ENCODE results near the gene FAM20C.

DNA sequence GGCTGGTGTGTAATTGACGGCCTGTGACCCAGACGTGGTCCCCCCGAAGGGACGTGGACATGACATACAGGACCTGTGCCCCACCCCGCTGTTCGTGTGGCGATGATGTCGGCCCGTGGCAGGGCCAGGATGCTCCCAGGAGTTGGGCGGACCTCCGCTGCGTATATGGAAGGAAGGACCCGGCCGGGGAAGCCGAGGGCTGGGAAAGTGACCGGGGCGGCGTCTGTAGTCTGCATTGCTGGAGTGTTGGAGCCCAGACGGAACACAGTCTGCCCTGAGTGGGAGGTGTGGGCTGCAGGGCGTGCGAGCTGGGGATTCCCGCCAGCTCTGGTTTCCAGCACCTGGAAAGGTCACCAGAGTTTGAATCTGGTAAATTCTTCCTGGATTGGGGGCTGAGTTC is 52.6 kb downstream of the FAM20C start:
- TF ChIP-seq ZNF274 (IDR thresholded peaks at IDR 0.05; ENCODE audit: low read length), result no peak
- TF ChIP-seq ZNF274 (tag by site-specific recombination; IDR thresholded peaks at IDR 0.05; ENCODE audit: borderline replicate concordance), result no peak
- no peak for TF ChIP-seq ZNF785 (tag by site-specific recombination; IDR thresholded peaks at IDR 0.05)
- no peak for TF ChIP-seq ZEB2 (tag by site-specific recombination; IDR thresholded peaks at IDR 0.05)
- no peak for TF ChIP-seq EGR2 (tag by site-specific recombination; IDR thresholded peaks at IDR 0.05; ENCODE audit: low read depth)
- TF ChIP-seq, protein P1, sequence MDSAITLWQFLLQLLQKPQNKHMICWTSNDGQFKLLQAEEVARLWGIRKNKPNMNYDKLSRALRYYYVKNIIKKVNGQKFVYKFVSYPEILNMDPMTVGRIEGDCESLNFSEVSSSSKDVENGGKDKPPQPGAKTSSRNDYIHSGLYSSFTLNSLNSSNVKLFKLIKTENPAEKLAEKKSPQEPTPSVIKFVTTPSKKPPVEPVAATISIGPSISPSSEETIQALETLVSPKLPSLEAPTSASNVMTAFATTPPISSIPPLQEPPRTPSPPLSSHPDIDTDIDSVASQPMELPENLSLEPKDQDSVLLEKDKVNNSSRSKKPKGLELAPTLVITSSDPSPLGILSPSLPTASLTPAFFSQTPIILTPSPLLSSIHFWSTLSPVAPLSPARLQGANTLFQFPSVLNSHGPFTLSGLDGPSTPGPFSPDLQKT (IDR thresholded peaks at IDR 0.05; ENCODE audit: borderline replicate concordance, low read depth, low read length), result no peak
- TF ChIP-seq, protein P2, sequence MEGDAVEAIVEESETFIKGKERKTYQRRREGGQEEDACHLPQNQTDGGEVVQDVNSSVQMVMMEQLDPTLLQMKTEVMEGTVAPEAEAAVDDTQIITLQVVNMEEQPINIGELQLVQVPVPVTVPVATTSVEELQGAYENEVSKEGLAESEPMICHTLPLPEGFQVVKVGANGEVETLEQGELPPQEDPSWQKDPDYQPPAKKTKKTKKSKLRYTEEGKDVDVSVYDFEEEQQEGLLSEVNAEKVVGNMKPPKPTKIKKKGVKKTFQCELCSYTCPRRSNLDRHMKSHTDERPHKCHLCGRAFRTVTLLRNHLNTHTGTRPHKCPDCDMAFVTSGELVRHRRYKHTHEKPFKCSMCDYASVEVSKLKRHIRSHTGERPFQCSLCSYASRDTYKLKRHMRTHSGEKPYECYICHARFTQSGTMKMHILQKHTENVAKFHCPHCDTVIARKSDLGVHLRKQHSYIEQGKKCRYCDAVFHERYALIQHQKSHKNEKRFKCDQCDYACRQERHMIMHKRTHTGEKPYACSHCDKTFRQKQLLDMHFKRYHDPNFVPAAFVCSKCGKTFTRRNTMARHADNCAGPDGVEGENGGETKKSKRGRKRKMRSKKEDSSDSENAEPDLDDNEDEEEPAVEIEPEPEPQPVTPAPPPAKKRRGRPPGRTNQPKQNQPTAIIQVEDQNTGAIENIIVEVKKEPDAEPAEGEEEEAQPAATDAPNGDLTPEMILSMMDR (tag by site-specific recombination; IDR thresholded peaks at IDR 0.05), result no peak
- no peak for TF ChIP-seq ZNF155 (tag by site-specific recombination; IDR thresholded peaks at IDR 0.05)
- no peak for TF ChIP-seq KLF16 (tag by site-specific recombination; IDR thresholded peaks at IDR 0.05)
- TF ChIP-seq ZNF24 (tag by site-specific recombination; IDR thresholded peaks at IDR 0.05), result no peak
- no peak for TF ChIP-seq KLF8 (tag by site-specific recombination; IDR thresholded peaks at IDR 0.05)
- TF ChIP-seq ZNF510 (tag by site-specific recombination; IDR thresholded peaks at IDR 0.05; ENCODE audit: insufficient replicate concordance), result no peak
- TF ChIP-seq MYNN (tag by site-specific recombination; IDR thresholded peaks at IDR 0.05; ENCODE audit: borderline replicate concordance), result no peak
- TF ChIP-seq ZNF174 (tag by site-specific recombination; IDR thresholded peaks at IDR 0.05), result no peak
